ENCODE measurements around the gene MOCS3. TPM values are rescaled to one million over a fixed set of nuclear protein-coding genes. Genes with fewer than 3 reads are reported as not detected.

MOCS3 gene
- total RNA-seq, 5 donors from 2014 or later (not counting 1 experiment from before 2014, with no cell fraction given): 2.6 to 8.3 (median 7.6) TPM

GRCh38 chr20:50921803-50922501 is 36.7 kb upstream of the MOCS3 start:
- DNase-seq (no peak), ATAC-seq (replicated peaks in 1 of 4) (no peak)
- Mint-ChIP-seq H3K27ac (peak overlapping the region; percentile 29 to 59), H3K4me1 (peaks cover 88 to 97% (median 90%) of the 10 kb centered on the region in 3 donors), H3K4me3 (no peak overlapping the region), H3K9me3 (no peaks in the 10 kb centered on the region), H3K36me3 (peaks cover 9% of the 10 kb centered on the region), H3K27me3 (no peaks in the 10 kb centered on the region)
- no peaks in the 10 kb centered on the region for H3K9me3 ChIP-seq
- no peaks in the 10 kb centered on the region for H3K27me3 ChIP-seq (replicated peaks in 1 of 2; ENCODE audit: control insufficient read depth in 2 of 2, extremely low read depth in 1 of 2, insufficient read depth in 2 of 2, low read length in 1 of 2)
- 83% methylated on average over 2 of the region's 8 CpGs for WGBS (ENCODE audit: insufficient coverage)
- CTCF ChIA-PET: interaction anchor here in 1 of 2 donors (0.6 to 3.6 kb wide), 3 partner anchors 8 to 1754 kb away, joined by 8 to 32 read pairs (median 9); partner anchors contain the start of genes ADNP and BCAS4
- POLR2A ChIA-PET: interaction anchor here in 1 of 2 donors (0.5 to 1.3 kb wide), 2 partner anchors 13 to 129 kb away, joined by 3 read pairs; no protein-coding TSS in a partner anchor
- no peak overlapping the region for H3K4me3 ChIP-seq (ENCODE audit: control insufficient read depth in 1 of 2, extremely low read depth in 1 of 2, low read length in 1 of 2)
- peaks cover 26 to 31% of the 10 kb centered on the region in 2 experiments for H3K4me1 ChIP-seq (ENCODE audit: control insufficient read depth in 1 of 2, extremely low read depth in 1 of 2, insufficient read depth in 2 of 2, low read length in 2 of 2)
- no peak overlapping the region for H3K27ac ChIP-seq (ENCODE audit: low read length)
- H3K36me3 ChIP-seq (ENCODE audit: control insufficient read depth in 2 of 2, extremely low read depth in 1 of 2, insufficient read depth in 1 of 2, low read length in 1 of 2): peaks cover 1 to 9% of the 10 kb centered on the region in 2 donors

- peaks cover 0 to 14% of the 10 kb centered on the region in 2 donors for H3K36me3 ChIP-seq (ENCODE audit: control insufficient read depth in 2 of 2, extremely low read depth in 1 of 2, insufficient read depth in 1 of 2, low read length in 1 of 2)
- ChIA-PET CTCF (interaction anchor here in 1 of 2 donors (0.6 to 1.7 kb wide), 4 partner anchors 15 to 134 kb away, joined by 3 to 7 read pairs (median 3); partner anchors contain the start of gene BCAS4), POLR2A (interaction anchor here (1.0 to 1.5 kb wide), 2 partner anchors 34 kb away, joined by 4 to 6 read pairs; partner anchors contain the start of gene DPM1 (in 1 of the 2))
- no peak overlapping the region for H3K27ac ChIP-seq (ENCODE audit: low read length)
- ATAC-seq (replicated peaks in 1 of 4) (no peak), DNase-seq (no peak)
- H3K36me3 Mint-ChIP-seq: peaks cover 27% of the 10 kb centered on the region
- no peaks in the 10 kb centered on the region for H3K27me3 Mint-ChIP-seq
- H3K27me3 ChIP-seq (replicated peaks in 1 of 2; ENCODE audit: control insufficient read depth in 2 of 2, extremely low read depth in 1 of 2, insufficient read depth in 2 of 2, low read length in 1 of 2): no peaks in the 10 kb centered on the region
- no peak overlapping the region for H3K4me3 Mint-ChIP-seq
- peaks cover 36 to 41% of the 10 kb centered on the region in 2 experiments for H3K4me1 ChIP-seq (ENCODE audit: control insufficient read depth in 1 of 2, extremely low read depth in 1 of 2, insufficient read depth in 2 of 2, low read length in 2 of 2)
- WGBS (ENCODE audit: insufficient coverage): no CpG with 5 or more reads among the region's 2 CpGs
- H3K4me3 ChIP-seq (ENCODE audit: control insufficient read depth in 1 of 2, extremely low read depth in 1 of 2, low read length in 1 of 2): no peak overlapping the region
- no peaks in the 10 kb centered on the region for H3K9me3 ChIP-seq
- H3K27ac Mint-ChIP-seq: no peak overlapping the region
- H3K4me1 Mint-ChIP-seq: peaks cover 87 to 97% (median 90%) of the 10 kb centered on the region in 3 donors
- no peaks in the 10 kb centered on the region for H3K9me3 Mint-ChIP-seq
Measured at GRCh38 chr20:50924261-50924920, 34.2 kb upstream of the MOCS3 start.

- POLR2A ChIA-PET: interaction anchor here (0.5 to 1.3 kb wide), 4 partner anchors 14 to 132 kb away, joined by 3 to 5 read pairs (median 4); partner anchors contain the start of genes BCAS4 (in 1 of the 2), DPM1 (in 1 of the 2) and MOCS3 (in 1 of the 2)
- H3K27me3 ChIP-seq (replicated peaks in 1 of 2; ENCODE audit: control insufficient read depth in 2 of 2, extremely low read depth in 1 of 2, insufficient read depth in 2 of 2, low read length in 1 of 2): no peaks in the 10 kb centered on the region
- Mint-ChIP-seq H3K36me3 (peaks cover 23% of the 10 kb centered on the region), H3K4me3 (no peak overlapping the region), H3K27ac (no peak overlapping the region), H3K9me3 (no peaks in the 10 kb centered on the region), H3K4me1 (peaks cover 76 to 85% (median 76%) of the 10 kb centered on the region in 3 donors), H3K27me3 (no peaks in the 10 kb centered on the region)
- H3K4me1 ChIP-seq (ENCODE audit: control insufficient read depth in 1 of 2, extremely low read depth in 1 of 2, insufficient read depth in 2 of 2, low read length in 2 of 2): peaks cover 38 to 43% of the 10 kb centered on the region in 2 experiments
- DNase-seq (no peak), ATAC-seq (replicated peaks in 1 of 4) (no peak)
- H3K9me3 ChIP-seq: no peaks in the 10 kb centered on the region
- H3K27ac ChIP-seq (ENCODE audit: low read length): no peak overlapping the region
- no CpG with 5 or more reads among the region's 1 CpG for WGBS (ENCODE audit: insufficient coverage)
- CTCF ChIA-PET: interaction anchor here in 1 of 2 donors (0.6 to 2.7 kb wide), 7 partner anchors 11 to 874 kb away, joined by 3 to 14 read pairs (median 5); partner anchors contain the start of genes BCAS4, DPM1 and MOCS3
- H3K4me3 ChIP-seq (ENCODE audit: control insufficient read depth in 1 of 2, extremely low read depth in 1 of 2, low read length in 1 of 2): no peak overlapping the region
- H3K36me3 ChIP-seq (ENCODE audit: control insufficient read depth in 2 of 2, extremely low read depth in 1 of 2, insufficient read depth in 1 of 2, low read length in 1 of 2): peaks cover 0 to 11% of the 10 kb centered on the region in 2 donors
Measured at GRCh38 chr20:50926530-50926929, 32.1 kb upstream of the MOCS3 start.

- Histone ChIP-seq H3K27ac (ENCODE audit: low read length) (no peak overlapping the region), H3K27me3 (replicated peaks in 1 of 2; ENCODE audit: control insufficient read depth in 2 of 2, extremely low read depth in 1 of 2, insufficient read depth in 2 of 2, low read length in 1 of 2) (no peaks in the 10 kb centered on the region), H3K4me1 (ENCODE audit: control insufficient read depth in 1 of 2, extremely low read depth in 1 of 2, insufficient read depth in 2 of 2, low read length in 2 of 2) (peaks cover 36 to 40% of the 10 kb centered on the region in 2 experiments), H3K9me3 (no peaks in the 10 kb centered on the region), H3K36me3 (ENCODE audit: control insufficient read depth in 2 of 2, extremely low read depth in 1 of 2, insufficient read depth in 1 of 2, low read length in 1 of 2) (peaks cover 0 to 11% of the 10 kb centered on the region in 2 donors), H3K4me3 (ENCODE audit: control insufficient read depth in 1 of 2, extremely low read depth in 1 of 2, low read length in 1 of 2) (peak overlapping the region in 1 of 2 donors; percentile 69)
- H3K4me3 Mint-ChIP-seq: peak overlapping the region; percentile 93 to 96 (median 95)
- peaks cover 67 to 69% (median 67%) of the 10 kb centered on the region in 3 donors for H3K4me1 Mint-ChIP-seq
- ChIA-PET CTCF (interaction anchor here in 1 of 2 donors (0.8 to 4.1 kb wide), 9 partner anchors 8 to 138 kb away, joined by 3 to 56 read pairs (median 9); partner anchors contain the start of gene BCAS4), POLR2A (interaction anchor here in 1 of 2 donors (0.6 to 1.6 kb wide), 3 partner anchors 12 to 128 kb away, joined by 3 to 12 read pairs (median 3); partner anchors contain the start of genes DPM1 and MOCS3)
- ATAC-seq (replicated peaks in 1 of 4): no peak
- H3K27ac Mint-ChIP-seq: peak overlapping the region in 1 of 2 donors; percentile 92
- no peaks in the 10 kb centered on the region for H3K27me3 Mint-ChIP-seq
- H3K36me3 Mint-ChIP-seq: peaks cover 23% of the 10 kb centered on the region
- no peaks in the 10 kb centered on the region for H3K9me3 Mint-ChIP-seq
- no peak for DNase-seq
- no CpG with 5 or more reads among the region's 5 CpGs for WGBS (ENCODE audit: insufficient coverage)
Measured at GRCh38 chr20:50928469-50928868, 30.1 kb upstream of the MOCS3 start.

- Histone ChIP-seq H3K4me1 (ENCODE audit: control insufficient read depth in 1 of 2, extremely low read depth in 1 of 2, insufficient read depth in 2 of 2, low read length in 2 of 2) (peaks cover 33 to 40% of the 10 kb centered on the region in 2 experiments), H3K4me3 (ENCODE audit: control insufficient read depth in 1 of 2, extremely low read depth in 1 of 2, low read length in 1 of 2) (peak overlapping the region; percentile 65 to 69), H3K27me3 (replicated peaks in 1 of 2; ENCODE audit: control insufficient read depth in 2 of 2, extremely low read depth in 1 of 2, insufficient read depth in 2 of 2, low read length in 1 of 2) (no peaks in the 10 kb centered on the region), H3K36me3 (ENCODE audit: control insufficient read depth in 2 of 2, extremely low read depth in 1 of 2, insufficient read depth in 1 of 2, low read length in 1 of 2) (peaks cover 0 to 13% of the 10 kb centered on the region in 2 donors), H3K9me3 (no peaks in the 10 kb centered on the region), H3K27ac (ENCODE audit: low read length) (peak overlapping the region; percentile 47)
- ATAC-seq (replicated peaks in 1 of 4) (peak; percentile 54 to 65 (median 60)), DNase-seq (peak; percentile 72 to 97 (median 93))
- 24% methylated on average over 4 of the region's 13 CpGs for WGBS (ENCODE audit: insufficient coverage)
- H3K36me3 Mint-ChIP-seq: peaks cover 29% of the 10 kb centered on the region
- ChIA-PET CTCF (interaction anchor here (0.6 to 4.1 kb wide), 27 partner anchors 9 to 1290 kb away, joined by 3 to 56 read pairs (median 4); partner anchors contain the start of genes BCAS4 (in 2 of the 2), DPM1 (in 2 of the 2) and MOCS3 (in 1 of the 2)), POLR2A (interaction anchor here (0.6 to 1.6 kb wide), 7 partner anchors 15 to 135 kb away, joined by 3 to 12 read pairs (median 4); partner anchors contain the start of genes BCAS4 (in 1 of the 2), DPM1 (in 1 of the 2) and MOCS3 (in 1 of the 2))
- H3K9me3 Mint-ChIP-seq: no peaks in the 10 kb centered on the region
- peaks cover 56 to 60% (median 57%) of the 10 kb centered on the region in 3 donors for H3K4me1 Mint-ChIP-seq
- H3K4me3 Mint-ChIP-seq: peak overlapping the region; percentile 93 to 96 (median 95)
- no peaks in the 10 kb centered on the region for H3K27me3 Mint-ChIP-seq
- H3K27ac Mint-ChIP-seq: peak overlapping the region; percentile 91 to 92
Measured at GRCh38 chr20:50929299-50930138, 29.1 kb upstream of the MOCS3 start.

All from T-cell (primary cell).